ENCODE measurements around the gene SOWAHB.

DNA sequence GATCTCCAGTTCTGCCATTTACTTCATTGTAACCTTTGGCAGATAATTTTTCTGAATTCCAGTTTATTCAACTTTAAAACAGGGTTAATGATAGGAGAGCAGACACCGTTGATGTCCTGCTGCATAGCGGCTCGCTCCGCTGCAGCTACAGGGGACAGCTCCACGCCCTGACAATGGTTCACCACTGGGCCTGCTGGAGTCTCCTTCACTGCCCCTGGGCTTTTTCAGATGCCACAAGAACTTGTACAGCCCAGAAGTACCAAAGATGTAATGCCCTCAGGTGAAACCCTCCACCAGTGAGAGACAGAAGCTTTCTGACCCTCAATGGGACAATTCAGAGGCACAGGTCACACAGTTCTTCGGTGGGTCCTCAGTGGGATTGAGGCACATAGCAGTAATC lies 28.9 kb upstream of the SOWAHB start:
- TF ChIP-seq, protein P1, sequence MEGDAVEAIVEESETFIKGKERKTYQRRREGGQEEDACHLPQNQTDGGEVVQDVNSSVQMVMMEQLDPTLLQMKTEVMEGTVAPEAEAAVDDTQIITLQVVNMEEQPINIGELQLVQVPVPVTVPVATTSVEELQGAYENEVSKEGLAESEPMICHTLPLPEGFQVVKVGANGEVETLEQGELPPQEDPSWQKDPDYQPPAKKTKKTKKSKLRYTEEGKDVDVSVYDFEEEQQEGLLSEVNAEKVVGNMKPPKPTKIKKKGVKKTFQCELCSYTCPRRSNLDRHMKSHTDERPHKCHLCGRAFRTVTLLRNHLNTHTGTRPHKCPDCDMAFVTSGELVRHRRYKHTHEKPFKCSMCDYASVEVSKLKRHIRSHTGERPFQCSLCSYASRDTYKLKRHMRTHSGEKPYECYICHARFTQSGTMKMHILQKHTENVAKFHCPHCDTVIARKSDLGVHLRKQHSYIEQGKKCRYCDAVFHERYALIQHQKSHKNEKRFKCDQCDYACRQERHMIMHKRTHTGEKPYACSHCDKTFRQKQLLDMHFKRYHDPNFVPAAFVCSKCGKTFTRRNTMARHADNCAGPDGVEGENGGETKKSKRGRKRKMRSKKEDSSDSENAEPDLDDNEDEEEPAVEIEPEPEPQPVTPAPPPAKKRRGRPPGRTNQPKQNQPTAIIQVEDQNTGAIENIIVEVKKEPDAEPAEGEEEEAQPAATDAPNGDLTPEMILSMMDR (conservative IDR thresholded peaks at IDR 0.05): no peak
- TF ChIP-seq EZH2 (IDR thresholded peaks at IDR 0.05; ENCODE audit: low read depth): no peak
